IPS DF 4.7 (cell line): ENCODE results near the gene COIL.

ENCODE experiments used
- DNase-seq: peaks from one replicate; pipeline ENCODE4 v3.0.0-alpha.2; 2013; ENCODE audit warnings: low spot score; ENCODE audit errors: extremely low read depth

The COIL gene

GRCh38 chr17:56910509-56911235, 50.2 kb downstream of the COIL start:
- no peak for DNase-seq

DNA sequence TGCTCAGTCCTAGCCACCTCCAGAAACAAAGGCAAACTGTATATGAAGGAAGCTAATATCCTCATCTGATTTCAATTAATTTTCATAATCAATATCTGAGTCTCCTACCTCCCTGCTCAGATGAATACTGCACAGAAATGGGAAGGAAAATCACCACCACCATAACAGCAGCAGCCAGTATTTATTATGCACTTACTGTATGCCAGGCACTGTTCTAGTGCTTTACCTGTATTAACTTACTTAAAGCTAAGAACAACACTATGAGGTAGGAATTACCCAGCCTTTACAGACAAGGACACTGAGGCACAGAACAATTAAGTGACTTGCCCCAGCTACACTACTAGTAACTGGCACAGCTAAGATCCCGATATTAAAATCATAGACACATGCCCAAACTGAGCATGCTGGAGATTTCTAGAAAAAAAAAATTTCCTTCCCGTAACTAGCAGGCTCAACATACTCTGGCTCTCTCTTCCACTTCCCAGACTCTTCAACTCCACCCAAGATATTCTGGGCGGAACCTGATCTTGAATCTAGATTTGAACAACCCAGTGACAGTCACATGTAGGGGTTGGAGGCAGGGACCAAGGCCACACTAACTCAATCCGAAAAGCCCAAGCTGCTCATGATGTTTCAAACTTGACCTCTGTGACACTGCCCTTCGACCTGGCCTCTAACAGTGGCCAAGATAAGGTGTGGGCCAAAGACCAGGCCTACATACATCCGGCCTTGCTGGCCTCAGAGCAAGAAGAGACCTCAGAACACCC, 50.9 kb downstream of the COIL start:
- no peak for DNase-seq

GRCh38 chr17:56908001-56908542, 52.8 kb downstream of the COIL start:
- DNase-seq, result no peak

DNA sequence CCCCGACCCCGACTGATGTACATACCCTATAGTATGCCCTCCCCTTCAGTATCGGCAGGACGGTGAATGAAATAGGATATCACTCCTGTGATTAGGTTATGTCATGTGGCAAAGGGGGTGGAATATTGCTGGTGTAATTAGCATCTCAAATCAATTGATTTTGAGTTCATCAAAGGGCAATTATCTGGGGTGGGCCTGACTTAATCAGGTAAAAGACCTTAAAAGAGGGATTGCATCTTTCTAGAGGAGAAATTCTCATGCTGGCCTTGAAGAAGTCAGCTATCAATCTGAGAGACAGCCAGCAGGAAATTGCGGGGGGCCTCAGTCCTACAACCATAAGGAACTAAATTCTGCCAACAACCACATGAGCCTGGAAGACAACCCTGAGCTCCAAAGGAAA, 57.3 kb downstream of the COIL start:
- no peak for DNase-seq

- no peak for DNase-seq
Observed at GRCh38 chr17:56902348-56902747, 58.5 kb downstream of the COIL start.

DNA sequence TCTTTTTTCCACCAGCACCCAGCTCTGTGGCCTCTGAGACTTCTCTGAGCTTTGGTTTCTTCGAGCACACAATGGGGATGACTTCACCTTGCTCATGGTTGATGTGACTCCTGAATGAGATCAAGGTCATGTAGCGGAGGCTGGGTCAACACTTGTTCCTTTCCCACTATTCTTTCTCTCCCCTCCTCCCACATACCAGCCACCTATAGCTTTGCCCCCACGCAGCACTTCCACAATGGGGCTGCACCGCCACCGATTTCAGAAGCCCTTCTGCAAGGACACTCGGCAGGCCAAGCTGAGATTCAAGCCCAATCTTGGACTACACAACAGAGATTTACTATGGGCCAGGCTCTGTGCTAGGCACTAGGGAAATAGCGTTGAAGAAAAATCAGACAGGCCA, 61.4 kb downstream of the COIL start:
- DNase-seq, result no peak

- DNase-seq, result no peak
Observed at GRCh38 chr17:56898874-56899273, 62.0 kb downstream of the COIL start.

GRCh38 chr17:56897646-56898424, 63.0 kb downstream of the COIL start:
- no peak for DNase-seq

DNA sequence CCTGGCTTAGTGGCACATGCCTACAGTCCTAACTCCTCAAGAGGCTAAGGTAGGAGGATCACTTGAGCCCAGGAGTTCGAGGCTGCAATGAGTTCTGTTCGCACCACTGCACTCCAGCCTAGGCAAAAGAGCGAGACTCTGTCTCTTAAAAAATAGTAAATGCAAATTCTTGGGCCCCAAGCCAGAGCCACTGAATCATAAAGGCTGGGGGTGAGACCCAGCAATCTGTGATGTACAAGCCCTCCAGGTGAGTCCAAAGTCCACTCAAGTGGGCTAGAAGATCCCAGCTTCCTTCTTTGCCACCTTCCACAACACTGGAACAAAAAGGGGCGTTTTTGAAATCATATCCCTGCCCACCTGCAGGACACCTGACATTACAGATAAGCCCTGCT, 63.9 kb downstream of the COIL start:
- no peak for DNase-seq

DNA sequence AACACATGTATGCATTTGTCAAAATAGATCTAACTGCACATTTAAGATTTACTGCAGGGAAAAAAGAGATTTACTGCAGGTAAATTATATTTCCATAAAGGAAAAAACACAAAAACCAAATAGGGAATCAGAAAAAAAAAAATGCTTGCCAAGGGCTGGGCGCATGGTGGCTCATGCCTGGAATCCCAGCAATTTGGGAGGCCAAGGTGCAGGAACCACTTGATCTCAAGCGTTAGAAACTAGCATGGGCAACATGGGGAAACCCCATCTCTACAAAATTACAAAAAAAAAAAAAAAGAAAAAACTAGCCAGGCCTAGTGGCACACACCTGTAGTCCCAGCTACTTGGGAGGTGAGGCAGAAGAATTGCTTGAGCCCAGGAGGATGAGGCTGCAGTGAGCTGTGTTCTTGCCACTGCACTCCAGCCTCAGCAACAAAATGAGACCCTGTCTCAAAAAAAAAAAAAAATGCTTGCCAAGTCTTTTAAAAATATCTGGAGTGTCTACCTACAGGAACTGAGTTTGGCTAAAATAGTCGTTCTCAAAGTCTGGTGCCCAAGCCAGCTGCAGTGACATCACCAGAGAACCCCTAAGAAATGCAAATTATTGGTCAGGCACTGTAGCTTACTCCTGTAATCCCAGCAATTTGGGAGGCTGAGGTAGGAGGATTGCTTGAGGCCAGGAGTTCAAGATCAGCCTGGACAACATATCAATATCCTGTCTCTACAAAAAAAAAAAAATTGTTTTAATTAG, 64.5 kb downstream of the COIL start:
- no peak for DNase-seq

GRCh38 chr17:56894859-56895455, 65.9 kb downstream of the COIL start:
- DNase-seq, result no peak

GRCh38 chr17:56893503-56893902, 67.3 kb downstream of the COIL start:
- no peak for DNase-seq

DNA sequence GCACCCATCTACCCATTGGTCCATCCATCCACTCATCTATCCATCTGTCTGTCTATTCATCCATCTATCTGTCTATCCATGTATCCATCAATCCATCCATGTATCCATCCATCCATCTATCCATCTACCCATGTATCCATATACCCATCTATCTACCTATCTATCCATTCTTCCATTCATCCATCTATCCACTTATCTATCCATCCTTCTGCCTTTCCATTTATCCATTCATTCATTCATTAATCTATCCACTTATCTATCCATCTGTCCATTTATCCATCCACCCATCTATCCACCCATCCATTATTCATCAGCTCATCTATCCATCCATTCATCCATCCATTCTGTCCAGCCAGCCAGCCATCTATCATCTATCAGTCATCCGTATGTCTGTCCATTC, 68.5 kb downstream of the COIL start:
- no peak for DNase-seq

GRCh38 chr17:56891751-56892150, 69.1 kb downstream of the COIL start:
- no peak for DNase-seq

- no peak for DNase-seq
Observed at GRCh38 chr17:56890906-56891674, 69.8 kb downstream of the COIL start.

DNA sequence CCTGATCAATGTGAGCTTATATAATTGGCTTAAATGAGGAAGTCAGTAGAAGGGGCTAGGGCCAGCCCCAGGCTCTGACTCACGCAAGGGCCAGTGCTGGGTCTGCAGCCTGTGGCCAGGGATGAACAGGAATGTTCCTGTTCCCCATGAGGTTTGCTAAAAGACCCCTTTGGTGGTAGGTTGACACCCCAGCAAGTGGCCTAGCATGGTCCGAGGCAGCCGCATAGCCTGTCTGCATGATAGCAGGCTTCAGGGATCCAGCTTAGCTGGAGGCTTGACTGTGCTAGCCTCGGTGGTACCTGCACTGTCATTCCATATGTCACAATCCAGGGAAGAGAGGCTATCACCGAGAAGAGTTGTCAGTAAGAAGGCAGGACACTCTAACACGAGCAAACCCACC, 70.5 kb downstream of the COIL start:
- no peak for DNase-seq
